Mesendoderm (in vitro differentiated cells): ENCODE results near the gene TRABD.

Source experiments
- DNase-seq: peaks from one replicate; pipeline ENCODE4 v3.0.0; 2013
- H2AK5ac ChIP-seq: 2 replicates; pipeline ENCODE4 v1.6.1; 2013; ENCODE audit warnings: low read length, inconsistent platforms
- H2BK120ac ChIP-seq: 2 replicates; pipeline ENCODE4 v1.6.1; 2013; ENCODE audit warnings: low read depth, mild to moderate bottlenecking, low read length, moderate library complexity, mixed read lengths
- H2BK15ac ChIP-seq: replicated peaks from 2 replicates; pipeline ENCODE4 v1.6.1; 2013; ENCODE audit warnings: low read depth, mild to moderate bottlenecking, moderate library complexity
- H2BK5ac ChIP-seq: 2 replicates; pipeline ENCODE4 v1.6.1; 2013; ENCODE audit warnings: low read length, inconsistent platforms
- H3K18ac ChIP-seq: 2 replicates; pipeline ENCODE4 v1.6.1; 2013; ENCODE audit warnings: mild to moderate bottlenecking, low read length, mixed read lengths
- H3K23ac ChIP-seq: one replicate; pipeline ENCODE4 v1.6.1; 2013; ENCODE audit warnings: low read length
- H3K27ac ChIP-seq: 2 replicates; pipeline ENCODE4 v1.5.1; 2013; ENCODE audit warnings: low read depth, mild to moderate bottlenecking, inconsistent platforms, low read length, moderate library complexity
- H3K27me3 ChIP-seq: 2 replicates; pipeline ENCODE4 v1.6.1; 2013; ENCODE audit warnings: low read length, control low read depth, mild to moderate bottlenecking, inconsistent platforms; ENCODE audit not compliant: insufficient read depth, poor library complexity
- H3K36me3 ChIP-seq: 2 replicates; pipeline ENCODE4 v1.6.1; 2013; ENCODE audit warnings: low read length, inconsistent platforms; ENCODE audit not compliant: control insufficient read depth, insufficient read depth
- H3K4ac ChIP-seq: one replicate; pipeline ENCODE4 v1.6.1; 2013; ENCODE audit warnings: low read depth, mild to moderate bottlenecking, low read length, moderate library complexity
- H3K4me1 ChIP-seq: 2 replicates; pipeline ENCODE4 v1.6.1; 2013; ENCODE audit warnings: low read depth, low read length, inconsistent platforms; ENCODE audit not compliant: control insufficient read depth
- H3K4me2 ChIP-seq: 2 replicates; pipeline ENCODE4 v1.6.1; 2013; ENCODE audit warnings: low read length
- H3K4me3 ChIP-seq: 2 replicates; pipeline ENCODE4 v1.5.1; 2013; ENCODE audit warnings: mild to moderate bottlenecking, low read length
- H3K56ac ChIP-seq: one replicate; pipeline ENCODE4 v1.6.1; 2013; ENCODE audit warnings: low read length
- H3K79me1 ChIP-seq: 2 replicates; pipeline ENCODE4 v1.6.1; 2013; ENCODE audit warnings: low read length, inconsistent platforms
- H3K79me2 ChIP-seq: 2 replicates; pipeline ENCODE4 v1.6.1; 2013; ENCODE audit warnings: mild to moderate bottlenecking, low read length; ENCODE audit not compliant: control insufficient read depth, insufficient read depth
- H3K9ac ChIP-seq: 2 replicates; pipeline ENCODE4 v1.6.1; 2013; ENCODE audit warnings: low read length, inconsistent platforms
- H4K5ac ChIP-seq: one replicate; pipeline ENCODE4 v1.6.1; 2013; ENCODE audit warnings: low read length
- H4K8ac ChIP-seq: one replicate; pipeline ENCODE4 v1.6.1; 2013; ENCODE audit warnings: low read depth, mild to moderate bottlenecking, control low read depth, low read length, moderate library complexity
- WGBS: extraction: QIAGEN DNeasy Blood & Tissue Kit; methylation state at CpG from one replicate; pipeline ENCODE4 v1.1.7; 2013; ENCODE audit warnings: low lambda C conversion rate, missing lambda C conversion rate; ENCODE audit not compliant: insufficient coverage; ENCODE audit errors: extremely low coverage; 5-methylcytosine and 5-hydroxymethylcytosine counted together

Gene TRABD

GRCh38 chr22:50220603-50221409 lies 35.1 kb downstream of the TRABD start:
- H4K5ac ChIP-seq: no peak overlapping the region
- H3K4me1 ChIP-seq: no peaks in the 10 kb centered on the region
- H3K27ac ChIP-seq: no peak overlapping the region
- DNase-seq: no peak
- peaks cover 2% of the 10 kb centered on the region for H3K36me3 ChIP-seq
- no peaks in the 10 kb centered on the region for H3K79me1 ChIP-seq
- H4K8ac ChIP-seq: no peak overlapping the region
- no peak overlapping the region for H3K4me3 ChIP-seq
- no peak overlapping the region for H2BK120ac ChIP-seq
- H3K4me2 ChIP-seq: no peak overlapping the region
- H3K18ac ChIP-seq: no peak overlapping the region
- H3K56ac ChIP-seq: no peak overlapping the region
- no peak overlapping the region for H3K9ac ChIP-seq
- no peak overlapping the region for H3K4ac ChIP-seq
- no peak overlapping the region for H2BK5ac ChIP-seq
- H3K79me2 ChIP-seq: no peaks in the 10 kb centered on the region
- no CpG with 5 or more reads among the region's 45 CpGs for WGBS
- H2AK5ac ChIP-seq: no peak overlapping the region
- no peaks in the 10 kb centered on the region for H3K27me3 ChIP-seq
- H2BK15ac ChIP-seq: no peak overlapping the region
- no peak overlapping the region for H3K23ac ChIP-seq

- Histone ChIP-seq H4K8ac (no peak overlapping the region), H3K18ac (no peak overlapping the region), H4K5ac (no peak overlapping the region), H3K4me3 (no peak overlapping the region), H3K79me2 (no peaks in the 10 kb centered on the region), H2AK5ac (no peak overlapping the region), H3K23ac (no peak overlapping the region), H2BK15ac (no peak overlapping the region), H3K4me1 (no peaks in the 10 kb centered on the region), H3K9ac (no peak overlapping the region), H3K56ac (no peak overlapping the region), H3K79me1 (no peaks in the 10 kb centered on the region), H2BK5ac (no peak overlapping the region), H3K4ac (no peak overlapping the region), H3K27ac (no peak overlapping the region), H3K27me3 (no peaks in the 10 kb centered on the region), H2BK120ac (no peak overlapping the region), H3K36me3 (peaks cover 2% of the 10 kb centered on the region), H3K4me2 (no peak overlapping the region)
- DNase-seq: no peak
- WGBS: no CpG with 5 or more reads among the region's 19 CpGs
These were observed 35.9 kb downstream of the TRABD start for GRCh38 chr22:50221410-50222300.

- Histone ChIP-seq H3K9ac (no peak overlapping the region), H3K4me1 (no peaks in the 10 kb centered on the region), H3K4ac (no peak overlapping the region), H4K8ac (no peak overlapping the region), H3K18ac (no peak overlapping the region), H3K4me3 (no peak overlapping the region), H4K5ac (no peak overlapping the region), H3K27ac (no peak overlapping the region), H2AK5ac (no peak overlapping the region), H3K79me2 (no peaks in the 10 kb centered on the region), H2BK15ac (no peak overlapping the region), H3K23ac (no peak overlapping the region), H3K56ac (no peak overlapping the region), H2BK120ac (no peak overlapping the region), H3K36me3 (no peaks in the 10 kb centered on the region), H3K79me1 (no peaks in the 10 kb centered on the region), H3K27me3 (no peaks in the 10 kb centered on the region), H2BK5ac (no peak overlapping the region), H3K4me2 (no peak overlapping the region)
- WGBS: no CpG with 5 or more reads among the region's 8 CpGs
- no peak for DNase-seq
These were observed 36.8 kb downstream of the TRABD start for GRCh38 chr22:50222508-50222907.

GRCh38 chr22:50224071-50224470 lies 38.4 kb downstream of the TRABD start:
- Histone ChIP-seq H3K9ac (no peak overlapping the region), H3K4me2 (no peak overlapping the region), H3K79me2 (no peaks in the 10 kb centered on the region), H3K36me3 (no peaks in the 10 kb centered on the region), H3K4me1 (no peaks in the 10 kb centered on the region), H2BK120ac (no peak overlapping the region), H4K8ac (no peak overlapping the region), H2AK5ac (no peak overlapping the region), H3K27ac (no peak overlapping the region), H2BK15ac (no peak overlapping the region), H3K23ac (no peak overlapping the region), H2BK5ac (no peak overlapping the region), H3K79me1 (no peaks in the 10 kb centered on the region), H3K4ac (no peak overlapping the region), H3K18ac (no peak overlapping the region), H3K4me3 (no peak overlapping the region), H4K5ac (no peak overlapping the region), H3K56ac (no peak overlapping the region), H3K27me3 (no peaks in the 10 kb centered on the region)
- no peak for DNase-seq
- no CpG with 5 or more reads among the region's 16 CpGs for WGBS

GRCh38 chr22:50225200-50225969 lies 39.7 kb downstream of the TRABD start:
- Histone ChIP-seq H2BK120ac (no peak overlapping the region), H2BK15ac (no peak overlapping the region), H3K56ac (no peak overlapping the region), H4K5ac (no peak overlapping the region), H3K4ac (no peak overlapping the region), H3K4me2 (no peak overlapping the region), H3K27me3 (no peaks in the 10 kb centered on the region), H3K23ac (no peak overlapping the region), H3K4me1 (no peaks in the 10 kb centered on the region), H3K79me2 (no peaks in the 10 kb centered on the region), H3K9ac (no peak overlapping the region), H3K4me3 (no peak overlapping the region), H3K27ac (no peak overlapping the region), H2BK5ac (no peak overlapping the region), H3K36me3 (no peaks in the 10 kb centered on the region), H2AK5ac (no peak overlapping the region), H3K18ac (no peak overlapping the region), H4K8ac (no peak overlapping the region), H3K79me1 (no peaks in the 10 kb centered on the region)
- DNase-seq: no peak
- WGBS: no CpG with 5 or more reads among the region's 24 CpGs
